ENCODE data around the gene PRKD3. TPM values are rescaled to one million over a fixed set of nuclear protein-coding genes. Genes with fewer than 3 reads are reported as not detected.

Gene PRKD3
- total RNA-seq, result 10 to 100 TPM; 21.1 to 28.7 TPM

- Histone ChIP-seq H3K27me3 (no peaks in the 10 kb centered on the region), H3K4me1 (no peaks in the 10 kb centered on the region), H3K27ac (peak within 1 kb of the TSS; percentile 81), H3K9me3 (no peaks in the 10 kb centered on the region), H3K36me3 (no peaks in the 10 kb centered on the region), H3K4me3 (peak within 1 kb of the TSS; percentile 88), H3K9ac (ENCODE audit: low read depth in 2 of 2, low read length in 2 of 2) (peak within 1 kb of the TSS; percentile 68 to 89)
- intact Hi-C loops (cut with DNase I), result no loop called here
- TF ChIP-seq, protein P1, sequence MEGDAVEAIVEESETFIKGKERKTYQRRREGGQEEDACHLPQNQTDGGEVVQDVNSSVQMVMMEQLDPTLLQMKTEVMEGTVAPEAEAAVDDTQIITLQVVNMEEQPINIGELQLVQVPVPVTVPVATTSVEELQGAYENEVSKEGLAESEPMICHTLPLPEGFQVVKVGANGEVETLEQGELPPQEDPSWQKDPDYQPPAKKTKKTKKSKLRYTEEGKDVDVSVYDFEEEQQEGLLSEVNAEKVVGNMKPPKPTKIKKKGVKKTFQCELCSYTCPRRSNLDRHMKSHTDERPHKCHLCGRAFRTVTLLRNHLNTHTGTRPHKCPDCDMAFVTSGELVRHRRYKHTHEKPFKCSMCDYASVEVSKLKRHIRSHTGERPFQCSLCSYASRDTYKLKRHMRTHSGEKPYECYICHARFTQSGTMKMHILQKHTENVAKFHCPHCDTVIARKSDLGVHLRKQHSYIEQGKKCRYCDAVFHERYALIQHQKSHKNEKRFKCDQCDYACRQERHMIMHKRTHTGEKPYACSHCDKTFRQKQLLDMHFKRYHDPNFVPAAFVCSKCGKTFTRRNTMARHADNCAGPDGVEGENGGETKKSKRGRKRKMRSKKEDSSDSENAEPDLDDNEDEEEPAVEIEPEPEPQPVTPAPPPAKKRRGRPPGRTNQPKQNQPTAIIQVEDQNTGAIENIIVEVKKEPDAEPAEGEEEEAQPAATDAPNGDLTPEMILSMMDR (IDR thresholded peaks at IDR 0.05), result no peak
- DNase-seq, result peak; percentile 77
Observed at GRCh38 chr2:37324786-37325624, at the start of gene PRKD3. Gene PRKD3, minus strand, starts transcription at chr2:37324833. Its CDS starts 8,309 bp downstream, at chr2:37316524.

DNA sequence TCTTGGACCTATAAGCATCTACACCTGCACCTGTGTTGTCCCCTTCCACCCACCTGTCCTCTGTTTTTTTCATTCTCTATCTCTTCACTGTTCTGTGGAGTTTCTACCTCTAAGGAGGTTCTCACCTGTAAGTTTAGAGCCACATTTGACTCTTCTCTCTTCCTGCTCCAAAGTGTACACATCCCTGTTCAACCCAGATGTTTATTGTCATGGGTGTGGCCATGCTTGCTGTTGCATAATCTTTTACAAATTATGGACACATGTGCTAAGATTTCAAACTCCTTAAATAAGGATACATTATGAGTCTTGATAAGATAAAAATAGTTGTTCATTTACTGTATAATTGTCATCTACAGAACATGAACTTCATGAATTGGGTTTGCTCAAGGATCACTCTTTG lies 47.4 kb upstream of the PRKD3 start:
- intact Hi-C loops (cut with DNase I), result no loop called here

DNA sequence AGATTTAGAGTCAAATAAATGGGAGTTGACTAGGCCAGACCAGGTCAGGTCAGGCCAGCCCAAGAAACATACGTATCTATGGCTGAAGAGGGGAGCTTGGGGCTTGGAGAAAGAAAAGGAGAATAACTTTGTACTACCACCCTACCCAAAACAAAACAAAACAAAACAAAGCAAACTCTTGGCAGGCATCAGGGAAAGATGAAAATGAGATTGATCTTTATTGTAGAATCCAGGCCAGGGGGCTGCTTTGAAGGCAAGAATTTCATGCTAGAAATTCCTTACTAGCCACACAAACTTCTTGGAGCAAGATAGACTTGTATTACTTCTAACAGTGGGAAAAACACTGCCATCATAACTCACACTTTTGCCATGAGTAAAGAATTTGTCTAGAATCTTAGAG lies 46.0 kb upstream of the PRKD3 start:
- TF ChIP-seq, protein P1 (IDR thresholded peaks at IDR 0.05), result no peak
- intact Hi-C loops (cut with DNase I), result no loop called here

More for the DNA sequence above, 47.4 kb upstream of the PRKD3 start:
- H3K36me3 ChIP-seq, result no peaks in the 10 kb centered on the region
- H3K27ac ChIP-seq, result no peak overlapping the region
- no peaks in the 10 kb centered on the region for H3K9me3 ChIP-seq
- H3K4me1 ChIP-seq, result no peaks in the 10 kb centered on the region
- TF ChIP-seq, protein P1 (IDR thresholded peaks at IDR 0.05), result no peak
- no peak overlapping the region for H3K4me3 ChIP-seq
- H3K9ac ChIP-seq (ENCODE audit: low read depth in 2 of 2, low read length in 2 of 2), result no peak overlapping the region
- no peaks in the 10 kb centered on the region for H3K27me3 ChIP-seq
- no peak for DNase-seq

GRCh38 chr2:37367984-37368383 lies 43.4 kb upstream of the PRKD3 start:
- no peak overlapping the region for H3K4me3 ChIP-seq
- TF ChIP-seq, protein P1 (IDR thresholded peaks at IDR 0.05), result no peak
- H3K9ac ChIP-seq (ENCODE audit: low read depth in 2 of 2, low read length in 2 of 2), result no peak overlapping the region
- no peaks in the 10 kb centered on the region for H3K9me3 ChIP-seq
- H3K36me3 ChIP-seq, result no peaks in the 10 kb centered on the region
- intact Hi-C loops (cut with DNase I), result no loop called here
- H3K27me3 ChIP-seq, result no peaks in the 10 kb centered on the region
- DNase-seq, result no peak
- H3K4me1 ChIP-seq, result no peaks in the 10 kb centered on the region
- H3K27ac ChIP-seq, result no peak overlapping the region

More for the DNA sequence above, 46.0 kb upstream of the PRKD3 start:
- no peaks in the 10 kb centered on the region for H3K27me3 ChIP-seq
- no peaks in the 10 kb centered on the region for H3K36me3 ChIP-seq
- DNase-seq, result no peak
- no peak overlapping the region for H3K27ac ChIP-seq
- H3K4me1 ChIP-seq, result no peaks in the 10 kb centered on the region
- H3K4me3 ChIP-seq, result no peak overlapping the region
- no peak overlapping the region for H3K9ac ChIP-seq (ENCODE audit: low read depth in 2 of 2, low read length in 2 of 2)
- H3K9me3 ChIP-seq, result no peaks in the 10 kb centered on the region

GRCh38 chr2:37367310-37367709 lies 42.7 kb upstream of the PRKD3 start:
- TF ChIP-seq, protein P1 (IDR thresholded peaks at IDR 0.05), result no peak
- no peaks in the 10 kb centered on the region for H3K4me1 ChIP-seq
- H3K4me3 ChIP-seq, result no peak overlapping the region
- H3K9ac ChIP-seq (ENCODE audit: low read depth in 2 of 2, low read length in 2 of 2), result no peak overlapping the region
- H3K36me3 ChIP-seq, result no peaks in the 10 kb centered on the region
- no peak for DNase-seq
- no peaks in the 10 kb centered on the region for H3K9me3 ChIP-seq
- intact Hi-C loops (cut with DNase I), result no loop called here
- H3K27me3 ChIP-seq, result no peaks in the 10 kb centered on the region
- no peak overlapping the region for H3K27ac ChIP-seq

Data from colonic mucosa (tissue), 4 donors.